Keratinocyte (primary cell): Measurements from ENCODE around the gene PRPF6. TPM values are rescaled to one million over a fixed set of nuclear protein-coding genes. Genes with fewer than 3 reads are reported as not detected.

Source experiments
- DNase-seq: peaks from one replicate; pipeline ENCODE4 v3.0.0-alpha.2; 2011; ENCODE audit warnings: low read depth, missing footprints, low spot score
- FAIRE-seq: peaks from 2 replicates; lab custom pipeline; 2011; peaks lifted over from hg19 to GRCh38; lab: Jason Lieb, UNC
- H2AFZ ChIP-seq: 2 replicates; pipeline ENCODE4 v1.6.0; 2012; ENCODE audit warnings: low read length, control low read depth, inconsistent platforms; ENCODE audit not compliant: control insufficient read depth
- H3K27ac ChIP-seq: 2 replicates; pipeline ENCODE4 v1.5.1; 2011; ENCODE audit warnings: low read length; ENCODE audit not compliant: control insufficient read depth, insufficient read depth
- H3K27me3 ChIP-seq: 3 replicates; pipeline ENCODE4 v1.6.0; 2011; ENCODE audit warnings: low read length; ENCODE audit not compliant: control insufficient read depth, insufficient read depth; ENCODE audit errors: extremely low read depth
- H3K36me3 ChIP-seq, 2 experiments: 2 replicates in 1 of 2; 3 replicates in 1 of 2; pipeline ENCODE4 v1.5.1; 2011; ENCODE audit warnings: low read length in 2 of 2, mild to moderate bottlenecking in 1 of 2; ENCODE audit not compliant: control insufficient read depth in 2 of 2, insufficient read depth in 2 of 2; ENCODE audit errors: extremely low read depth in 1 of 2
- H3K4me1 ChIP-seq: 3 replicates; pipeline ENCODE4 v1.5.1; 2011; ENCODE audit warnings: low read length; ENCODE audit not compliant: control insufficient read depth, insufficient read depth; ENCODE audit errors: extremely low read depth
- H3K4me2 ChIP-seq: 3 replicates; pipeline ENCODE4 v1.6.0; 2011; ENCODE audit warnings: low read depth, low read length; ENCODE audit not compliant: control insufficient read depth, insufficient read depth; ENCODE audit errors: extremely low read depth
- H3K4me3 ChIP-seq, 3 experiments: fragments of 200-600 bp in 1 of 3; sonication (generic) in 1 of 3; 2 replicates in 2 of 3; 3 replicates in 1 of 3; pipeline ENCODE4 v1.5.1; 2011 to 2016; ENCODE audit warnings: low read length in 3 of 3, mild to moderate bottlenecking in 3 of 3, control low read depth in 2 of 3, inconsistent platforms in 1 of 3, low read depth in 1 of 3, mixed read lengths in 1 of 3, mixed run types in 1 of 3, moderate library complexity in 1 of 3; ENCODE audit not compliant: control insufficient read depth in 2 of 3, insufficient read depth in 2 of 3; ENCODE audit errors: extremely low read depth in 1 of 3
- H3K79me2 ChIP-seq: 2 replicates; pipeline ENCODE4 v1.6.0; 2012; ENCODE audit warnings: low read length; ENCODE audit not compliant: control insufficient read depth, insufficient read depth
- H3K9ac ChIP-seq: 3 replicates; pipeline ENCODE4 v1.6.0; 2011; ENCODE audit warnings: low read length; ENCODE audit not compliant: control insufficient read depth, insufficient read depth; ENCODE audit errors: extremely low read depth
- H3K9me1 ChIP-seq: 3 replicates; pipeline ENCODE4 v1.6.0; 2011; ENCODE audit warnings: low read length; ENCODE audit not compliant: control insufficient read depth, insufficient read depth; ENCODE audit errors: extremely low read depth
- H3K9me3 ChIP-seq: 2 replicates; pipeline ENCODE4 v1.5.1; 2012; ENCODE audit warnings: low read depth, low read length; ENCODE audit not compliant: control insufficient read depth
- H4K20me1 ChIP-seq: 3 replicates; pipeline ENCODE4 v1.6.0; 2011; ENCODE audit warnings: low read length; ENCODE audit not compliant: control insufficient read depth, insufficient read depth; ENCODE audit errors: extremely low read depth
- EZH2 ChIP-seq: IDR thresholded peaks from one replicate; pipeline ENCODE4 v1.6.1; 2012; ENCODE audit warnings: inconsistent platforms, mild to moderate bottlenecking, low read length, moderate library complexity
- dilution Hi-C: fragments of 300-500 bp; cut with MboI; formaldehyde crosslinking; loops from one replicate; pipeline ENCODE4 v1.7.0; 2020; ENCODE audit warnings: low sequenced_read_pairs; ENCODE audit not compliant: extremely low pct_ligation_motif_present
- polyA plus RNA-seq, 5 experiments: library from polyadenylated mRNA; depleted of rRNA in 3 of 5; stranded (reverse) in 3 of 5; stranded (forward) in 1 of 5; unstranded in 1 of 5; fragments of >200 nt; gene quantifications; 1 replicate in 1 of 5; 2 replicates in 3 of 5; 3 replicates in 1 of 5; pipeline versions ENCODE4 v1.2.1 to v1.2.3, GENCODE V29; 2011 to 2012; ENCODE audit warnings: missing spikeins in 2 of 5, low read depth in 1 of 5, low replicate concordance in 1 of 5
- TF ChIP-seq, protein P1 (sequence below), 3 experiments: IDR thresholded peaks in 1 of 3; conservative IDR thresholded peaks in 1 of 3; optimal IDR thresholded peaks in 1 of 3; 2 replicates in 2 of 3; 3 replicates in 1 of 3; pipeline versions ENCODE3 to v1.5.1; 2011; ENCODE audit warnings: low read length in 3 of 3, mild to moderate bottlenecking in 3 of 3, moderate library complexity in 2 of 3, control low read depth in 1 of 3, inconsistent platforms in 1 of 3; ENCODE audit not compliant: insufficient read depth in 2 of 3; ENCODE audit errors: extremely low read depth in 1 of 3

The PRPF6 gene
- polyA plus RNA-seq, 1 donor (not counting 4 experiments of a cell fraction or from before 2014, with no cell fraction given), result 30.5 TPM

- Histone ChIP-seq H2AFZ (no peak overlapping the region), H3K27ac (no peak overlapping the region)
Measured at GRCh38 chr20:64049878-64050260, 68.9 kb downstream of the PRPF6 start.

DNA sequence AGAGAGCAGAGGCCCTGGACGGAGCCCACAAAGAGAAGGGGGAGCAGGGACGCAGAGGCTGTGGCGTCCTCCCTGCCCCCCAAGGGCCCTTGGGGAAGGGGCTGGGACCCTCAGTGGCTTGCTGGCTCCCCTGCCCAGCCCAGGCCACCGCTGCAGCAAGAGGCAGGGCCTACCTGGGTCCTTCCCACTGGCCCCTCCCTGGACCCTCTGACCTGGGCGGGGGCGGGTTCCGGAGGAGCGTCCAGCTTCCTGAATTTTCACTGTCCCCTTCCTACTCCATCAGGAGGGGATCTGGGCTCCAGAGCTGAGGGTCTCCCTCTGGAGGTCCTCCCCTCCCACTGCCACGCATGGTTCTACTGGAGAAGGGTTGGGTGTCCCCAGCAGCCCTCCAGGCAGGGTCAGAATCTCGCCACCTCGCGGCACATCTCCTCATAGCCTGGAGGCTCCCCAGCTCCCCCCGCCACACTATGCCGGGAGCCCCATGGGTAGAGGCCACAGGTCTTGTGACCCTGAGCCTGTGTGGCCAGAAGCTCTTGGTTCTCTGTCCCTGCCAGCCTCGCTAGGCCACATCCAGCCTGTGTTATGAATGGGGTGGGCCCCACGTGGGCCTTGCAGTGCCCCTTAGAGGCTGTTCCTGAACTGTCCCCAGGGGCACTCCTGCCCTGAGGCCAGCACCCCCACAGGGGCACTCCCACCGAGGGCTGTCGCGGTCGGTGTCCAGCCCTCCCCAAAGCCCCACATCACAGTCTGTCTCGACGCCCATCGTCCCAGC is 69.5 kb downstream of the PRPF6 start:
- peaks cover 2% of the 10 kb centered on the region for H4K20me1 ChIP-seq
- TF ChIP-seq, protein P1, sequence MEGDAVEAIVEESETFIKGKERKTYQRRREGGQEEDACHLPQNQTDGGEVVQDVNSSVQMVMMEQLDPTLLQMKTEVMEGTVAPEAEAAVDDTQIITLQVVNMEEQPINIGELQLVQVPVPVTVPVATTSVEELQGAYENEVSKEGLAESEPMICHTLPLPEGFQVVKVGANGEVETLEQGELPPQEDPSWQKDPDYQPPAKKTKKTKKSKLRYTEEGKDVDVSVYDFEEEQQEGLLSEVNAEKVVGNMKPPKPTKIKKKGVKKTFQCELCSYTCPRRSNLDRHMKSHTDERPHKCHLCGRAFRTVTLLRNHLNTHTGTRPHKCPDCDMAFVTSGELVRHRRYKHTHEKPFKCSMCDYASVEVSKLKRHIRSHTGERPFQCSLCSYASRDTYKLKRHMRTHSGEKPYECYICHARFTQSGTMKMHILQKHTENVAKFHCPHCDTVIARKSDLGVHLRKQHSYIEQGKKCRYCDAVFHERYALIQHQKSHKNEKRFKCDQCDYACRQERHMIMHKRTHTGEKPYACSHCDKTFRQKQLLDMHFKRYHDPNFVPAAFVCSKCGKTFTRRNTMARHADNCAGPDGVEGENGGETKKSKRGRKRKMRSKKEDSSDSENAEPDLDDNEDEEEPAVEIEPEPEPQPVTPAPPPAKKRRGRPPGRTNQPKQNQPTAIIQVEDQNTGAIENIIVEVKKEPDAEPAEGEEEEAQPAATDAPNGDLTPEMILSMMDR (optimal IDR thresholded peaks at IDR 0.05 in 1 of 3, IDR thresholded peaks at IDR 0.05 in 1 of 3, conservative IDR thresholded peaks at IDR 0.05 in 1 of 3; ENCODE audit: extremely low read depth in 1 of 3, insufficient read depth in 2 of 3, low read length in 3 of 3), result no peak
- no peak for TF ChIP-seq EZH2
- H3K36me3 ChIP-seq, result no peaks in the 10 kb centered on the region
- H3K4me1 ChIP-seq, result peaks cover 28% of the 10 kb centered on the region
- dilution Hi-C loops, result no loop called here
- H3K4me2 ChIP-seq, result no peak overlapping the region
- H3K9me3 ChIP-seq, result no peaks in the 10 kb centered on the region
- no peak for FAIRE-seq
- no peak for DNase-seq
- H3K79me2 ChIP-seq, result no peaks in the 10 kb centered on the region
- no peak overlapping the region for H3K4me3 ChIP-seq
- H2AFZ ChIP-seq, result no peak overlapping the region
- H3K27ac ChIP-seq, result no peak overlapping the region
- H3K27me3 ChIP-seq, result peaks cover 44% of the 10 kb centered on the region
- H3K9ac ChIP-seq, result no peak overlapping the region
- no peaks in the 10 kb centered on the region for H3K9me1 ChIP-seq

More at GRCh38 chr20:64049878-64050260, 68.9 kb downstream of the PRPF6 start:
- DNase-seq (no peak), FAIRE-seq (no peak)
- dilution Hi-C loops, result no loop called here
- Histone ChIP-seq H3K9me3 (no peaks in the 10 kb centered on the region), H3K4me2 (no peak overlapping the region), H3K9ac (no peak overlapping the region), H3K9me1 (no peaks in the 10 kb centered on the region), H3K4me1 (peaks cover 27% of the 10 kb centered on the region), H3K36me3 (no peaks in the 10 kb centered on the region), H3K4me3 (no peak overlapping the region), H3K27me3 (peaks cover 44% of the 10 kb centered on the region), H4K20me1 (peaks cover 2% of the 10 kb centered on the region), H3K79me2 (no peaks in the 10 kb centered on the region)
- peak; percentile 50 for TF ChIP-seq EZH2
- TF ChIP-seq, protein P1 (optimal IDR thresholded peaks at IDR 0.05 in 1 of 3, IDR thresholded peaks at IDR 0.05 in 1 of 3, conservative IDR thresholded peaks at IDR 0.05 in 1 of 3; ENCODE audit: extremely low read depth in 1 of 3, insufficient read depth in 2 of 3, low read length in 3 of 3), result no peak
